Suppressor macrophage treated with lipopolysaccharide for 1 hour (primary cell): Measurements from ENCODE around the gene PHLDB3.
A peak's percentile ranks its signal among the peaks of the same experiment; 100 is the strongest.
"Not testable (repeated sequence)": the region's sequence is repeated elsewhere in the genome, so short reads cannot be mapped to it uniquely, and the experiment has no call there.

Experiments
- DNase-seq, 3 donors: peaks; one replicate each; pipeline ENCODE4 v3.0.0-alpha.2; 2020 to 2022

PHLDB3 gene

GRCh38 chr19:43466793-43467192 is 37.8 kb downstream of the PHLDB3 start:
- no peak for DNase-seq

GRCh38 chr19:43465468-43466120 is 39.0 kb downstream of the PHLDB3 start, which contains the start of gene LYPD3:
Gene LYPD3, minus strand, starts transcription at chr19:43465608. Its CDS starts 37 bp downstream, at chr19:43465571.
- DNase-seq, result peak; percentile 76 to 82 (median 80)

- DNase-seq, result peak in 2 of 3 donors; percentile 68 to 81
Measured at GRCh38 chr19:43464134-43464775, 40.3 kb downstream of the PHLDB3 start.

GRCh38 chr19:43463381-43464133 is 41.0 kb downstream of the PHLDB3 start:
- peak; percentile 95 to 98 (median 98) for DNase-seq

- no peak for DNase-seq
Measured at GRCh38 chr19:43462785-43463380, 41.7 kb downstream of the PHLDB3 start.

GRCh38 chr19:43462383-43462782 is 42.2 kb downstream of the PHLDB3 start:
- DNase-seq, result no peak

- DNase-seq, result no peak
Measured at GRCh38 chr19:43461303-43461702, 43.2 kb downstream of the PHLDB3 start.

- DNase-seq, result no peak
Measured at GRCh38 chr19:43460362-43461016, 44.1 kb downstream of the PHLDB3 start.

GRCh38 chr19:43457809-43458208 is 46.7 kb downstream of the PHLDB3 start:
- no peak for DNase-seq

GRCh38 chr19:43455321-43456113 is 49.0 kb downstream of the PHLDB3 start:
- no peak for DNase-seq

- peak; percentile 77 to 88 (median 85) for DNase-seq
Measured at GRCh38 chr19:43454031-43454430, 50.5 kb downstream of the PHLDB3 start.

- peak in 1 of 3 donors; percentile 28 for DNase-seq
Measured at GRCh38 chr19:43452582-43452981, 52.0 kb downstream of the PHLDB3 start.

GRCh38 chr19:43450545-43450997 is 54.0 kb downstream of the PHLDB3 start:
- peak; percentile 78 to 88 (median 78) for DNase-seq

- no peak for DNase-seq
Measured at GRCh38 chr19:43447655-43448054, 56.9 kb downstream of the PHLDB3 start.

GRCh38 chr19:43446746-43447489 is 57.6 kb downstream of the PHLDB3 start:
- peak; percentile 83 to 91 (median 84) for DNase-seq

GRCh38 chr19:43445426-43445825 is 59.1 kb downstream of the PHLDB3 start:
- no peak for DNase-seq

- peak; percentile 26 to 32 (median 30) for DNase-seq
Measured at GRCh38 chr19:43444531-43445287, 59.8 kb downstream of the PHLDB3 start.

GRCh38 chr19:43444091-43444490 is 60.5 kb downstream of the PHLDB3 start:
- DNase-seq, result not testable (repeated sequence)

GRCh38 chr19:43441716-43442115 is 62.8 kb downstream of the PHLDB3 start:
- peak; percentile 25 to 59 (median 47) for DNase-seq

GRCh38 chr19:43439709-43440063 is 64.9 kb downstream of the PHLDB3 start:
- DNase-seq, result no peak
